HCT116 (cell line): ENCODE data around the gene PFDN4. TPM values are rescaled to one million over a fixed set of nuclear protein-coding genes. Genes with fewer than 3 reads are reported as not detected.
"Not testable (repeated sequence)": the region's sequence is repeated elsewhere in the genome, so short reads cannot be mapped to it uniquely, and the experiment has no call there.

Experiments
- ATAC-seq: fragments of 200-7000 bp; cut with Tn5 transposase; 2 replicates; pipeline ENCODE4 v1.9.1; 2020; ENCODE audit warnings: mild to moderate bottlenecking, moderate library complexity
- BruUV-seq: library from RNA; stranded (reverse); fragments of 400-500 nt; replicated peaks from 2 replicates; lab custom pipeline; 2021; lab: Mats Ljungman, UMichigan
- CTCF ChIA-PET: fragments of 300-600 bp; sonication (Branson Sonifier 250); formaldehyde crosslinking; loops from one replicate; lab custom pipeline; 2021; ENCODE audit warnings: antibody characterized with exemption; lab: Charles Lee
- POLR2A ChIA-PET: fragments of 300-600, 350-600 bp; sonication (Branson Sonifier 250); formaldehyde crosslinking; loops from one replicate; lab custom pipeline; 2021; ENCODE audit warnings: antibody characterized with exemption; lab: Charles Lee
- RAD21 ChIA-PET, 2 experiments: fragments of 300-600 bp; sonication (Branson Sonifier 250); formaldehyde crosslinking; loops; one replicate each; lab custom pipeline; 2023; ENCODE audit warnings: low total read pairs in 2 of 2; ENCODE audit not compliant: uncharacterized antibody in 2 of 2, unreplicated experiment in 2 of 2, low non-redundant PET in 1 of 2; lab: Charles Lee
- DNase-seq: peaks from one replicate; pipeline ENCODE4 v3.0.0-alpha.2; 2010; ENCODE audit warnings: low read depth, low spot score
- H2AFZ ChIP-seq: fragments of 200-600 bp; shearing (Covaris generic), sonication (generic); 2 replicates; pipeline ENCODE4 v1.6.1; 2017; ENCODE audit warnings: low read depth, mixed run types, mixed read lengths, antibody characterized with exemption, low read length; ENCODE audit not compliant: poor library complexity, severe bottlenecking
- H3K27ac ChIP-seq: 2 replicates; pipeline ENCODE4 v1.5.1; 2012; ENCODE audit warnings: low read depth, low read length
- H3K27me3 ChIP-seq: fragments of 200-600 bp; sonication (generic); 2 replicates; pipeline ENCODE4 v1.6.1; 2016; ENCODE audit warnings: mixed run types, low read length, mixed read lengths; ENCODE audit not compliant: insufficient read depth
- H3K36me3 ChIP-seq, 2 experiments: fragments of 200-500 bp in 1 of 2; fragments of 200-600 bp in 1 of 2; sonication (Bioruptor generic) in 1 of 2; sonication (generic) in 1 of 2; 2 replicates each; pipeline versions ENCODE4 v1.5.1 to v1.6.1; 2014 to 2016; ENCODE audit warnings: low read length in 2 of 2, inconsistent platforms in 1 of 2, mixed read lengths in 1 of 2, mixed run types in 1 of 2; ENCODE audit not compliant: insufficient read depth in 2 of 2, control insufficient read depth in 1 of 2
- H3K4me1 ChIP-seq, 2 experiments: fragments of 200-600 bp in 1 of 2; sonication (generic) in 1 of 2; 2 replicates each; pipeline versions ENCODE4 v1.5.1 to v1.6.1; 2012 to 2017; ENCODE audit warnings: low read length in 2 of 2, inconsistent platforms in 1 of 2, mild to moderate bottlenecking in 1 of 2, mixed read lengths in 1 of 2, mixed run types in 1 of 2, moderate library complexity in 1 of 2; ENCODE audit not compliant: insufficient read depth in 2 of 2, control insufficient read depth in 1 of 2
- H3K4me2 ChIP-seq: fragments of 200-600 bp; sonication (generic); 2 replicates; pipeline ENCODE4 v1.6.1; 2017; ENCODE audit warnings: mixed run types, low read length, mixed read lengths
- H3K4me3 ChIP-seq, 2 experiments: fragments of 200-600 bp in 1 of 2; sonication (generic) in 1 of 2; replicated peaks in 1 of 2; 2 replicates each; pipeline ENCODE4 v1.5.1; 2011 to 2016; ENCODE audit warnings: low read length in 2 of 2, control low read depth in 1 of 2, low read depth in 1 of 2, mild to moderate bottlenecking in 1 of 2, mixed read lengths in 1 of 2, mixed run types in 1 of 2
- H3K79me2 ChIP-seq: fragments of 200-600 bp; sonication (generic); 2 replicates; pipeline ENCODE4 v1.6.1; 2017; ENCODE audit warnings: mild to moderate bottlenecking, mixed run types, low read length, moderate library complexity, mixed read lengths; ENCODE audit not compliant: insufficient read depth
- H3K9ac ChIP-seq: fragments of 200-600 bp; sonication (generic); 2 replicates; pipeline ENCODE4 v1.6.1; 2016; ENCODE audit warnings: low read length, mixed read lengths
- H3K9me2 ChIP-seq: fragments of 200-600 bp; sonication (generic), shearing (Covaris generic); 2 replicates; pipeline ENCODE4 v1.6.1; 2017; ENCODE audit warnings: mixed run types, mild to moderate bottlenecking, moderate library complexity; ENCODE audit not compliant: insufficient read depth
- H3K9me3 ChIP-seq, 2 experiments: fragments of 200-500 bp in 1 of 2; fragments of 200-600 bp in 1 of 2; sonication (Bioruptor generic) in 1 of 2; sonication (generic) in 1 of 2; 2 replicates each; pipeline ENCODE4 v1.6.1; 2014 to 2017; ENCODE audit warnings: low read length in 2 of 2, mixed read lengths in 2 of 2, inconsistent platforms in 1 of 2, low read depth in 1 of 2, mild to moderate bottlenecking in 1 of 2, mixed run types in 1 of 2, moderate library complexity in 1 of 2; ENCODE audit not compliant: control insufficient read depth in 1 of 2, insufficient read depth in 1 of 2
- H4K20me1 ChIP-seq: fragments of 200-600 bp; sonication (generic), shearing (Covaris generic); 2 replicates; pipeline ENCODE4 v1.6.1; 2017; ENCODE audit warnings: mixed run types, mild to moderate bottlenecking, moderate library complexity; ENCODE audit not compliant: insufficient read depth
- CBX3 ChIP-seq: IDR thresholded peaks from 2 replicates; pipeline ENCODE4 v1.6.1; 2012; ENCODE audit warnings: low read depth
- EGR1 ChIP-seq: IDR thresholded peaks from 2 replicates; pipeline ENCODE4 v1.6.1; 2012; ENCODE audit warnings: low read depth
- JUND ChIP-seq: IDR thresholded peaks from 2 replicates; pipeline ENCODE4 v1.6.1; 2012
- RAD21 ChIP-seq: IDR thresholded peaks from 2 replicates; pipeline ENCODE4 v1.6.1; 2012; ENCODE audit warnings: low read depth, mild to moderate bottlenecking
- ZBTB33 ChIP-seq: IDR thresholded peaks from 2 replicates; pipeline ENCODE4 v1.6.1; 2011; ENCODE audit warnings: mild to moderate bottlenecking, low read length, moderate library complexity; ENCODE audit not compliant: insufficient replicate concordance; ENCODE audit errors: extremely low read depth
- ZNF274 ChIP-seq: fragments of 200-500 bp; sonication (Bioruptor generic); IDR thresholded peaks from 2 replicates; pipeline ENCODE4 v1.6.1; 2014; ENCODE audit warnings: mild to moderate bottlenecking, low read depth, low read length, inconsistent platforms
- intact Hi-C: fragments of 100-400 bp; cut with micrococcal nuclease; formaldehyde crosslinking; loops from 2 replicates; pipeline ENCODE4 v1.10.0; 2022
- total RNA-seq: library from RNA; stranded (reverse); gene quantifications from one replicate; pipeline ENCODE4 v1.2.1, GENCODE V29; 2021; ENCODE audit not compliant: unreplicated experiment

PFDN4 gene
- total RNA-seq, 1 experiment from 2014 or later, result 71.5 TPM

GRCh38 chr20:54263116-54263690 lies 55.3 kb downstream of the PFDN4 start:
- POLR2A ChIA-PET, result no interaction called here
- Histone ChIP-seq H3K27me3 (no peaks in the 10 kb centered on the region), H3K9me3 (no peaks in the 10 kb centered on the region), H3K4me3 (no peak overlapping the region), H3K9me2 (no peaks in the 10 kb centered on the region), H3K4me2 (no peak overlapping the region), H3K36me3 (no peaks in the 10 kb centered on the region), H3K79me2 (no peaks in the 10 kb centered on the region), H4K20me1 (no peaks in the 10 kb centered on the region), H3K4me1 (peaks cover 20 to 24% of the 10 kb centered on the region in 2 experiments)
- intact Hi-C loops, result no loop called here
- DNase-seq (no peak), ATAC-seq (no peak)
- BruUV-seq, result no TSS peak
- CTCF ChIA-PET, result no interaction called here
- no peak for TF ChIP-seq ZBTB33
- TF ChIP-seq CBX3, result no peak
- no peak for TF ChIP-seq ZNF274
- no peak for TF ChIP-seq RAD21
- no peak for TF ChIP-seq JUND
- TF ChIP-seq EGR1, result no peak
- TF ChIP-seq, all 23 proteins: peak for 0
- Histone ChIP-seq H3K27ac (no peak overlapping the region), H2AFZ (no peak overlapping the region), H3K9ac (no peak overlapping the region)
- RAD21 ChIA-PET, result no interaction called here

DNA sequence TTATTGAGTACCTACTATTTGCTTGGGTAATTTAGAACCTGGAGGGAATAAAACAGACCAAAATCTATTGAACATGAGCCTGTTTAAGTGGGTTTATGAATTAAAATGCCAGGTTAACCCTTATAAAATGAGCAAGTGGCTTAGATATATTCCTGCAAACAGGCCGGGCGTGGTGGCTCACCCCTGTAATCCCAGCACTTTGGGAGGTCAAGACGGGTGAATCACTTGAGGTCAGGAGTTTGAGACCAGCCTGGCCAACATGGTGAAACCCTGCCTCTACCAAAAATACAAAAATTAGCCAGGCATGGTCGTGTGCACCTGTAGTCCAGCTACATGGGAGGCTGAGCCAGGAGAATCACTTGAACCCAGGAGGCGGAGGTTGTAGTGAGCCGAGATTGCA lies 57.9 kb downstream of the PFDN4 start:
- H3K9me3 ChIP-seq, ATAC-seq, CTCF ChIA-PET, H2AFZ ChIP-seq, H3K9ac ChIP-seq, intact Hi-C loops, RAD21 ChIA-PET, H3K27ac ChIP-seq, BruUV-seq, H3K79me2 ChIP-seq, POLR2A ChIA-PET, H3K27me3 ChIP-seq, H3K9me2 ChIP-seq, H3K4me2 ChIP-seq, H3K36me3 ChIP-seq, DNase-seq, H3K4me3 ChIP-seq, H4K20me1 ChIP-seq: not testable (repeated sequence)
- H3K4me1 ChIP-seq, result peaks cover 29 to 34% of the 10 kb centered on the region in 2 experiments
